VCaP (cell line): ENCODE results near the gene HPS1.

Experiments
- H3K27ac ChIP-seq: fragments of 450-650 bp; 2 replicates; pipeline ENCODE4 v1.5.1; 2017
- TF ChIP-seq, protein P1 (sequence below): fragments of 450-650 bp; conservative IDR thresholded peaks from 2 replicates; pipeline ENCODE4 v1.5.1; 2017; ENCODE audit warnings: mild to moderate bottlenecking, moderate library complexity

HPS1 gene

GRCh38 chr10:98410135-98410743, 36.5 kb downstream of the HPS1 start:
- no peak overlapping the region for H3K27ac ChIP-seq
- TF ChIP-seq, protein P1, sequence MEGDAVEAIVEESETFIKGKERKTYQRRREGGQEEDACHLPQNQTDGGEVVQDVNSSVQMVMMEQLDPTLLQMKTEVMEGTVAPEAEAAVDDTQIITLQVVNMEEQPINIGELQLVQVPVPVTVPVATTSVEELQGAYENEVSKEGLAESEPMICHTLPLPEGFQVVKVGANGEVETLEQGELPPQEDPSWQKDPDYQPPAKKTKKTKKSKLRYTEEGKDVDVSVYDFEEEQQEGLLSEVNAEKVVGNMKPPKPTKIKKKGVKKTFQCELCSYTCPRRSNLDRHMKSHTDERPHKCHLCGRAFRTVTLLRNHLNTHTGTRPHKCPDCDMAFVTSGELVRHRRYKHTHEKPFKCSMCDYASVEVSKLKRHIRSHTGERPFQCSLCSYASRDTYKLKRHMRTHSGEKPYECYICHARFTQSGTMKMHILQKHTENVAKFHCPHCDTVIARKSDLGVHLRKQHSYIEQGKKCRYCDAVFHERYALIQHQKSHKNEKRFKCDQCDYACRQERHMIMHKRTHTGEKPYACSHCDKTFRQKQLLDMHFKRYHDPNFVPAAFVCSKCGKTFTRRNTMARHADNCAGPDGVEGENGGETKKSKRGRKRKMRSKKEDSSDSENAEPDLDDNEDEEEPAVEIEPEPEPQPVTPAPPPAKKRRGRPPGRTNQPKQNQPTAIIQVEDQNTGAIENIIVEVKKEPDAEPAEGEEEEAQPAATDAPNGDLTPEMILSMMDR = no peak

- no peak overlapping the region for H3K27ac ChIP-seq
- TF ChIP-seq, protein P1 = no peak
Measured at GRCh38 chr10:98408799-98409198, 37.9 kb downstream of the HPS1 start.

DNA sequence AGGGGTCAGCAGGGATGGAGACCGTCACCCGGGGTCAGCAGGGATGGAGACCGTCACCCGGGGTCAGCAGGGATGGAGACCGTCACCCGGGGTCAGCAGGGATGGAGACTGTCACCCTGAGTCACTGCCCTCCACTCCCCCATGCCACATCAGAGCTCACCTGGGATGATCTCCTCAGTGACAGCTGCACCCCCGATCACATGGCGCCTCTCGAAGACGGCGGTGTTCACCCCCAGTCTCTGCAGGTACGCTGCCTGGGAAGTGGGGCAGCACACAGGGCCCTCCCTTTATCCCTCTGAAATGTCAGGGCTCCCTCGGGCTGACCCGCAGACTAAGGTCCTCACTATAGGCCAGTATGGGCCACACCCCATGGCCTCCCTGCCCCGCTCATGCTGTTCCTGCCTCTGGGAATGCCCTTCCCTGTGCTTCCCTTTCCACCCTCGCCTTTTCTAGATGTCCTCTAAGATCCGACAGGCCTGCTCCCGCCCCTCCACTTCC, 38.9 kb downstream of the HPS1 start:
- no peak overlapping the region for H3K27ac ChIP-seq
- TF ChIP-seq, protein P1 = no peak

DNA sequence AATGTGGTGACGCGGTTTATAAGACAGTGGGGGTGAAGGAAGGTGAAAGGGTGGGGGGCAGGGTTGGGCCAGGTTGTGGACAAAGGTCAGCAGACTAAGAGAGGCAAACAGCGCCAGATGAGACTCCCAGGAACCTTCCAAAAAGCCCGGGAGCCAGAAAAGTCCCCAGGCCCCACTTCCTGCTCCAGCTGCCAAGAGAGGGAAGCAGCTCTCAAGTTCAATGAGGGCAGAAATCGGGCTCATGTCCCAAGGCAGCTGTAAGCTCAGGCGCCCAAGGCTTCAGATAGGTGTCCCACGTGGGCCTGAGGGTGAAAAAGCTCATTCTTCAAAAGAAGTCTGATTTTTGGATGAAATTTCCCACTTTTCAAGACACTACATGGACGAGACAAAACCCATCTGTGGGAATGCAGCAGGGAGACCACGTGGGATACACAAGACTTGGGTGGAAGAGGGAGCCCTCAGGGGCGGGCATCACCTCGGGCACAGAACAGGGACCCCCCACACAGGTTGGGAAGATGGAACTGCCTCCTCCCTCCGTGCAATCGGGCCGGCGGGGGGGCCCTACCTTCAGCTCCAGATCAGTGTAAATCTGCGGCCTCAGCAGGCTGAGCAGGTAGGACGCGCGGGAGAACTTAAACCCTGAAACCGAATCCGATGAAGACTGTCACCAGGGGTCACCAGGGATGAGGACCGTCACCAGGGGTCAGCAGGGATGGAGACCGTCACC, 39.6 kb downstream of the HPS1 start:
- H3K27ac ChIP-seq = no peak overlapping the region
- TF ChIP-seq, protein P1 = no peak

DNA sequence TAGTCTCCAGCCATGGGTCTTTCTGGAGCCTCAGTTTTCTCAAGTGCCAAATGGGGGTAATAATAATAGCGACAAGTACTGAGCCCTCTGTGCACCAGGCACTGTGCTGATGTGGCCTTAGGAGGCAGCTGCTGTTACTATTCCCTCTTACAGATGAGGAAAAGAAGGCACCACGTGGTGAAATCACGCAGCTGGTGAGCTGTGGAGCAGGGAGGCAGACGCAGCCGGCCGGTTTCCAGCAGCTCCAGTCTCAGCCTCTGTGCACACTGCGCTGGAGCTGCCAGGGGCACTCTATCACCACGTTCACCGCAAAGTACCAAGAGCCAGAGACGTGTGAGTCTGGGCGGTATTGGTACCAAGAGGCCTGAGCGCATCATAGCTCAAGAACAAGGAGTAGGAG, 41.3 kb downstream of the HPS1 start:
- TF ChIP-seq, protein P1 = no peak
- no peak overlapping the region for H3K27ac ChIP-seq

GRCh38 chr10:98404571-98405359, 42.0 kb downstream of the HPS1 start:
- TF ChIP-seq, protein P1 = no peak

More at GRCh38 chr10:98404571-98405359, 42.0 kb downstream of the HPS1 start:
- no peak overlapping the region for H3K27ac ChIP-seq
